Measurements from ENCODE around the gene SUFU. TPM values are rescaled to one million over a fixed set of nuclear protein-coding genes. Genes with fewer than 3 reads are reported as not detected.

The SUFU gene
- total and polyA plus RNA-seq, 2 of the 13 experiments (the other 11 are each of a cell fraction or from before 2014, with no cell fraction given), result 2.9 to 5.5 TPM

- peak; percentile 16; the same call in 1 of the 2 replicates for TF ChIP-seq ETV5 (CRISPR knock-in tag; IDR thresholded peaks at IDR 0.05; ENCODE audit: borderline replicate concordance)
- no peak for TF ChIP-seq ZSCAN31 (CRISPR knock-in tag; IDR thresholded peaks at IDR 0.05; ENCODE audit: low read depth)
- TF ChIP-seq TFDP1 (CRISPR knock-in tag; IDR thresholded peaks at IDR 0.05; ENCODE audit: borderline replicate concordance), result no peak
- TF ChIP-seq SMC3 (IDR thresholded peaks at IDR 0.05; ENCODE audit: low read length), result peak; percentile 86
- TF ChIP-seq ATF1 (CRISPR knock-in tag; IDR thresholded peaks at IDR 0.05), result no peak
- TF ChIP-seq HOXD1 (CRISPR knock-in tag; IDR thresholded peaks at IDR 0.05), result no peak
- TF ChIP-seq NR3C1 (CRISPR knock-in tag; IDR thresholded peaks at IDR 0.05), result no peak
- TF ChIP-seq TBP (CRISPR knock-in tag; IDR thresholded peaks at IDR 0.05), result no peak
- no peak for TF ChIP-seq NFIC (IDR thresholded peaks at IDR 0.05; ENCODE audit: low read length)
- TF ChIP-seq KDM2A (CRISPR knock-in tag; IDR thresholded peaks at IDR 0.05; ENCODE audit: borderline replicate concordance, low read depth), result 0 out of 2 replicates have a peak, but pooled peaks have one; percentile 33
- no peak for TF ChIP-seq ZNF580 (CRISPR knock-in tag; IDR thresholded peaks at IDR 0.05; ENCODE audit: borderline replicate concordance, low read depth)
- no peak for TF ChIP-seq GATAD1 (CRISPR knock-in tag; IDR thresholded peaks at IDR 0.05)
- TF ChIP-seq ARNT2 (CRISPR knock-in tag; IDR thresholded peaks at IDR 0.05; ENCODE audit: low read depth), result no peak
- TF ChIP-seq ETS1 (CRISPR knock-in tag; IDR thresholded peaks at IDR 0.05), result no peak
- peak; percentile 21 for TF ChIP-seq TEAD3 (CRISPR knock-in tag; optimal IDR thresholded peaks at IDR 0.05; ENCODE audit: borderline replicate concordance)
- TF ChIP-seq ZBTB34 (CRISPR knock-in tag; IDR thresholded peaks at IDR 0.05), result 0 out of 2 replicates have a peak, but pooled peaks have one; percentile 23
- TF ChIP-seq KLF12 (CRISPR knock-in tag; IDR thresholded peaks at IDR 0.05; ENCODE audit: borderline replicate concordance), result no peak
- no peak for TF ChIP-seq TRIM24 (CRISPR knock-in tag; IDR thresholded peaks at IDR 0.05)
- TF ChIP-seq NR2F1 (CRISPR knock-in tag; IDR thresholded peaks at IDR 0.05), result peak in 1 of 2 experiments; percentile 35; a peak in 1 of 4 replicates
- TF ChIP-seq ERF (CRISPR knock-in tag; IDR thresholded peaks at IDR 0.05), result 0 out of 2 replicates have a peak, but pooled peaks have one; percentile 37
- TF ChIP-seq ZBTB39 (CRISPR knock-in tag; IDR thresholded peaks at IDR 0.05), result 0 out of 2 replicates have a peak, but pooled peaks have one; percentile 58
- TF ChIP-seq XRCC5 (optimal IDR thresholded peaks at IDR 0.05; ENCODE audit: low read length), result peak; percentile 27
These were observed 80.0 kb downstream of the SUFU start (continued) for GRCh38 chr10:102583435-102584417.

All from HepG2 (cell line).